ENCODE results near the gene NBEA.

- TF ChIP-seq CTCF (IDR thresholded peaks at IDR 0.05) (no peak), POLR2A (IDR thresholded peaks at IDR 0.05) (no peak)
Observed at GRCh38 chr13:35256459-35257148, 314.5 kb downstream of the NBEA start.

All from heart left ventricle (tissue), 13 donors.